Skeletal muscle satellite cell (primary cell): ENCODE measurements around the gene GHRH.

Source experiments
- H3K27me3 ChIP-seq: 2 replicates; pipeline ENCODE4 v1.7.0; 2013; ENCODE audit warnings: low read length; ENCODE audit not compliant: control insufficient read depth, insufficient read depth
- H3K36me3 ChIP-seq: 2 replicates; pipeline ENCODE4 v1.7.0; 2013; ENCODE audit warnings: mild to moderate bottlenecking, control low read depth, low read length; ENCODE audit not compliant: insufficient read depth
- H3K4me1 ChIP-seq: 2 replicates; pipeline ENCODE4 v1.7.0; 2013; ENCODE audit warnings: low read length; ENCODE audit not compliant: control insufficient read depth, insufficient read depth
- H3K4me2 ChIP-seq: 2 replicates; pipeline ENCODE4 v1.7.0; 2013; ENCODE audit warnings: mild to moderate bottlenecking, low read length
- H3K4me3 ChIP-seq: 2 replicates; pipeline ENCODE4 v1.7.0; 2013; ENCODE audit warnings: low read length
- H3K9ac ChIP-seq: 2 replicates; pipeline ENCODE4 v1.7.0; 2013; ENCODE audit warnings: mild to moderate bottlenecking, low read depth, low read length, moderate library complexity
- H3K9me3 ChIP-seq: replicated peaks from 2 replicates; pipeline ENCODE4 v1.7.0; 2013; ENCODE audit warnings: mild to moderate bottlenecking, control low read depth, low read length

GHRH gene

DNA sequence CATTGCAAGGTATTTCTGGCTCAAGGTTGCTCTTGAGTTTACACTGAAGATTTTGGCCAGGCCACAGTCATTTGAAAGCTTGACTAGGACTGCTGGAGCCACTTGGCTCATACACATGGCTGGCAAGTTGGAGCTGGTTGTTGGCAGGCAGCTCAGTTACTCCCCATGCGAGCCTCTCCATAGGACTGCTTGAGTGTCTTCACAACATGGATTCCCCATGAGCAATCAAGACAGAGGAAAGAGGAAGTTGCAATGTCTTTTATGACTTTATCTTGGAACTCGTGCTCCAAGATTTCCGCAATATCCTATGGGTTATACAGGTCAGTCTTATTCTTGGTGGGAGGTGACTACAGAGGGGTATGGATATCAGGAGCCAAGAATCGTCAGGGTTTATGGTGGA is 26.5 kb upstream of the GHRH start:
- Histone ChIP-seq H3K36me3 (peaks cover 4% of the 10 kb centered on the region), H3K4me3 (no peak overlapping the region), H3K4me1 (peaks cover 6% of the 10 kb centered on the region), H3K27me3 (peaks cover 2% of the 10 kb centered on the region), H3K4me2 (no peak overlapping the region), H3K9ac (no peak overlapping the region), H3K9me3 (no peaks in the 10 kb centered on the region)

DNA sequence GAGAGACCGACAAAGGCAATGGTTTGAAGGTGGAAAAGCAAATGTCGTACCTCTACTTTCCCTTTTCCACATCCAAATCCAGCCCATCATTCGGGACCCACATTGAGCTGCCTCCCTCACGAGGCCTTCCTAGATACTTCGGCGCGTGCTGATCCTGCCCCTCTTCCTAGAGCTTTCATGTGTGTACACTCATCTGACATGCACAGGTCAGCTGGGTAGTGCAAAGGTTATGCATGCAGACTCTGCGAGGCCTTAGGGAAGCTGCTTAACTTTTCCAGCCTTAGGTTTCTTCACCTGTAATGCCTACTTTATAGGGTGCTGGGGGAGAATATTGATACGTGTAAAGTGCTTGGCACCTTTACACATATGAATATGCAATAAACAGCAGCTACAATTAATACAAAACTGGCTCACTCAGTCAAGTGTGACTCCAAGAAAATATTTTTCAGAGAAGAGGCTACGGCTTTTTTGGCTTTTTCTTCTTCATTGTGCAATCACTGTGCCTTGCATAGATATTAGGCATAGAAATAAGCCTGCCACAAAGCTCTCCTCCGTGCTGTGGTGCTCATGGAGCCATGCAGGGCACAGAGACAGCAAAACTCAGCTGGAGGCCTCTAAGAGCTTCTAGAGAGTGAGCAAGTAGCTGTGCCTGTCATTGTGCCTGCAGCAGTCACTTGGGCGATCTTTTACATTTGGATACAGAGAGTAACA is 24.2 kb upstream of the GHRH start:
- H3K4me2 ChIP-seq: no peak overlapping the region
- no peaks in the 10 kb centered on the region for H3K36me3 ChIP-seq
- H3K4me1 ChIP-seq: peaks cover 2% of the 10 kb centered on the region
- peaks cover 2% of the 10 kb centered on the region for H3K27me3 ChIP-seq
- no peak overlapping the region for H3K4me3 ChIP-seq
- H3K9me3 ChIP-seq: no peaks in the 10 kb centered on the region
- no peak overlapping the region for H3K9ac ChIP-seq

DNA sequence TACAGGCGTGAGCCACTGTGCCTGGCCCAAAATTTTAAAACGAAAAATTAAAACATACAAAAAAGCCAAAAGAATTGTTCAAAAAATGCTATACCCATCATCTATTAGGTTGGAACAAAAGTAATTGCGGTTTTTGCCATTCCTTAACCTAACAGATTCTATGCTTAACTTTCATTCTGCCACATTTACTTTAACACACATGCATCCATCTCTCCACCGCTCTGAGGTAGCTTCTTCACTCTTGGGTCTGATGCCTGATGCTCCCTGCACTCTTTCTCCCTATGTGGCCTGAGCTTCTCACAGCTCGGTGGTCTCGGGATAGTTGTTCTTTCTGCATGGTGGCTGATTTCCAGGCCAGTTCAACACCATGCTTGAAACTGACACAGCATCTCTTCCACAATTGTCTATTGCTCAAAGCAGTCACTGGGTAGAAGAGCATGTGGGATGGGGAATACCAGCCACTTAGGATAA is 23.1 kb upstream of the GHRH start:
- no peaks in the 10 kb centered on the region for H3K4me1 ChIP-seq
- peaks cover 11% of the 10 kb centered on the region for H3K27me3 ChIP-seq

DNA sequence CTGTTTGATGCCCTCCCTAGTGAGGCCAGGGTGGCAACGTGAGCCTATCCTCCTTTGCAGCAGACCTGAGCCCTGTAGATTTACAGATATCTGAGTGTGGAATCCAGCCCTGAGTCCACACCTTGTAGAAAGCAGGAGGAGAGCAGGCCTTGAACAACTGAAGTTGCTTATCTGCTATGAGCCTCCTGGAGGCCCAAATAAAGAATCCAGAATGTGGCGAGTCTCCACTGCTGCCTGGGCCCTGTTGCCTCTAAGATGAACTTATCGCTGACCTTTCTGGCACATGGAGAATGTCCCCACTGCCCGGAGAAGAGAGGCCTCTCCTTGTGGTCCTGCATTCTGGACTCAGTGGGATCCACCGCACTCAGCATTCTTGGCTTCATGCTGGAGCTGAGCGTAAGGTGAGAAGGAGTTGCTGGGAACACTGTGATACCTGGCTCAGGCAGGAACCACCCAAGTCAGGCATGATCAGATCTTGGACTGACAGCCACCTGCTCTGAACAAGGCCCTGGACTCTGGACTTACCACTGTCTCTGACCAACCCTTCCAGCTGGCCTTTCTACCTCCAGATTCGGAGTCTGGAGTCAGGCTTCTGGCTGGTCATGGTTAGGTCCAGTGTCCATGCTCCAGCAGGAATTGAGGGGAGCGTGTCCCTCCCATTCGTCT is 22.0 kb upstream of the GHRH start:
- H3K4me2 ChIP-seq: no peak overlapping the region
- H3K4me3 ChIP-seq: no peak overlapping the region
- H3K9me3 ChIP-seq: no peaks in the 10 kb centered on the region
- H3K4me1 ChIP-seq: no peaks in the 10 kb centered on the region
- H3K36me3 ChIP-seq: no peaks in the 10 kb centered on the region
- H3K9ac ChIP-seq: no peak overlapping the region
- peaks cover 13% of the 10 kb centered on the region for H3K27me3 ChIP-seq

More for the DNA sequence above, 23.1 kb upstream of the GHRH start:
- Histone ChIP-seq H3K36me3 (no peaks in the 10 kb centered on the region), H3K4me3 (no peak overlapping the region), H3K9ac (no peak overlapping the region), H3K9me3 (no peaks in the 10 kb centered on the region), H3K4me2 (no peak overlapping the region)

DNA sequence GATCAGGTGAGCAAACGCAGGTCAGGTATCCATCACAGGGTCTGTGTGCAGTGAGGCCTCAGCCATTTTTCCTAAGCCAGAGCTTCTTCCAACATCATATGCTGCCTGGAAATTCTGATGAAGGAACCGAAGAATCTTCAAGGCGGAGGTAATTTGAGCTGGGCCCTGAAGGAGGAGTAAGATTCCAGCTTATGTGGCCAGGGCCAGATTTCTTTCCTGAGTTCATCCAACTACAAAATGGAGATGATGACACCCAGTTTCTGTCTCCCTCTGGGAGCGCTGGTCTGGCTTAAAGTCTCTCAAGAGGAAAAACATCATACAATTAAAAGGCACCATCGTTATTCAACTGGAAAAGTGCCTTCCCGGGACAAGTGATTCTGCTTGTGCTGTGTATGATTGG is 20.9 kb upstream of the GHRH start:
- Histone ChIP-seq H3K9me3 (no peaks in the 10 kb centered on the region), H3K4me2 (no peak overlapping the region), H3K4me1 (no peaks in the 10 kb centered on the region), H3K9ac (no peak overlapping the region), H3K36me3 (no peaks in the 10 kb centered on the region), H3K27me3 (peaks cover 13% of the 10 kb centered on the region), H3K4me3 (no peak overlapping the region)

DNA sequence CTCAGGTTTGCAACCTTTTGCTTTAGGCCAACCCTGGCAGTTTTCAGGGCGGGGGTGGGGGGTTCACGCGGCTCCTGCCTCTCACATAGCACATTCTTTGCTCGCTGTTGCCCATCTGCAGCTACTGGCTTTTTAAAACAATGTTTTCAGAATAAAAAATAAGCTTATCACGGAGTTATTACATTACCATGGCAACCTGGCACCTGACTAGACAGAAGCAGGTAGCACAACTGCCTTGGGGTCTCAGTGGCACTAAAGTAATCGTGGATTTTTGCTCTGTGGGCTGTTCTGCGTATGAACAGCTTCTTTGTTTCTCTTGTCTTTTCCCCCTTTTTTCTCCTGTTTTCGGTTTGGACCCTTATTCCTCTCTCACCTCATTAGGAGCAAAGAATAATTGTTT is 18.8 kb upstream of the GHRH start:
- H3K27me3 ChIP-seq: peaks cover 13% of the 10 kb centered on the region
- no peak overlapping the region for H3K4me3 ChIP-seq
- H3K9ac ChIP-seq: no peak overlapping the region
- no peaks in the 10 kb centered on the region for H3K36me3 ChIP-seq
- no peaks in the 10 kb centered on the region for H3K9me3 ChIP-seq
- no peak overlapping the region for H3K4me2 ChIP-seq
- peaks cover 7% of the 10 kb centered on the region for H3K4me1 ChIP-seq

DNA sequence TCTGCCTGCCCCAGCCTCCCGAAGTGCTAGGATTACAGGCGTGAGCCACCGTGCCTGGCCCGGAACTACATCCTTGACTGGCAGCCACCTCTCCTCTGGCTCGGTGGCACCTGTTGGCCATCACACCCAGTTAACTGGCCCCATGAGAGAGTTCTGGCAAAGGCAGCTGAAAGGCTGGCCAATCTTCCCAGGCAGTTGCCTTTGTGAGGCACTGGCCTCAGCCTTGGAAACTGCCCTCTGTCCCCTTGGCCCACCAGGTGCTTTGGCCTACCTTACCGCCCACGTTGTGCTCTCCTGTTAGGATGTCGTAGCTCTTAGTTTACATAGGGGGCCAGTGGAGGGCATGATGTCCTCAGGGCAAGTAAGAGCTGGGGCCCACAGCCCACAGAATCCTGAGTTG is 18.2 kb upstream of the GHRH start:
- H3K27me3 ChIP-seq: peaks cover 13% of the 10 kb centered on the region
- H3K4me3 ChIP-seq: no peak overlapping the region
- no peak overlapping the region for H3K9ac ChIP-seq
- H3K9me3 ChIP-seq: no peaks in the 10 kb centered on the region
- peaks cover 7% of the 10 kb centered on the region for H3K4me1 ChIP-seq
- no peak overlapping the region for H3K4me2 ChIP-seq
- H3K36me3 ChIP-seq: no peaks in the 10 kb centered on the region

DNA sequence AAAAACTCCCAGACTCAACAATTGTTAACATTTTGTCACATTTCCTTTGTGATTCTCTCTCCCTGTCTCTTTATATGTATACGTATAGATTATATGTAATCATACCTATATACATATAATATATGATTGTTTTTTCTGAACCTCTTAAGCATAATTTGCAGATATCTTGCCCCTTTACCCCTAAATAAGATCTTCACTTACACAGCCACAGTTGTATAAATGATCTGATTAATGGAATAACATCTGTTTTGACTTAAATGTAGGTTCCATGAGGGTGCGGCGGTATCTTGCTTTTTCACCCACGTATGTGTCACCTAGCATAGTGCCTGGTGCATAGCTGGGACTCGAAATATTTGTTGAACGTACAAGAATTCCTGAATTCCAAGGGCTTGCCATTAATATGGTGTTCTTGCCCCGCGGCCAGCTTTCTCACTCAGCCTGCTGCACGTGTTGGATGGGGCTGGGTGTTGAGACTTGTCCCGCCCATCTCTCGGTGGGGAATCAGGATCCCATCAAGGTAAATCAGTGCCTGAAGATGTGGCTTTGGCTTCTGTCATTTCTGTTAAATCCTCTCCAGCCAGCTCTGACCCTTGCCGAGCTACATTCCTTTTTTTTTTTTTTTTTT is 17.5 kb upstream of the GHRH start:
- Histone ChIP-seq H3K4me1 (peaks cover 7% of the 10 kb centered on the region), H3K9ac (no peak overlapping the region), H3K27me3 (peaks cover 13% of the 10 kb centered on the region), H3K4me3 (no peak overlapping the region), H3K9me3 (no peaks in the 10 kb centered on the region), H3K36me3 (no peaks in the 10 kb centered on the region), H3K4me2 (no peak overlapping the region)

DNA sequence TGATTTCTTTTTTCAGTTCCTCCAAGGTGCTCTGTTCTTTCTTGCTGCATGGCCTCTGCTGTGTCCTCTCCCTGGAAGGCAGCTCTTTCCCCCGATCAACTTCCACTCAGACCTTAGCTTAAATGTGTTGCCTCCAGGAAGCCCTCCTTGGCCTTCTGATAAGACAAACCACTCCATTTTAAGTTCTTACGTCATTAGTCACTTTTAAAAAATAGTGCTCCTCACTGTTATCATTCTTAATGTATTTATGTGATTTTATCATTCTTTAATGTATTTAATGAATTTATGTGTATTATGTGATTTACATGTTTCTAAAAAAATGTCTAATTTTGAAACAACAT is 15.6 kb upstream of the GHRH start:
- Histone ChIP-seq H3K4me1 (peaks cover 7% of the 10 kb centered on the region), H3K4me2 (peak overlapping the region; percentile 56)

DNA sequence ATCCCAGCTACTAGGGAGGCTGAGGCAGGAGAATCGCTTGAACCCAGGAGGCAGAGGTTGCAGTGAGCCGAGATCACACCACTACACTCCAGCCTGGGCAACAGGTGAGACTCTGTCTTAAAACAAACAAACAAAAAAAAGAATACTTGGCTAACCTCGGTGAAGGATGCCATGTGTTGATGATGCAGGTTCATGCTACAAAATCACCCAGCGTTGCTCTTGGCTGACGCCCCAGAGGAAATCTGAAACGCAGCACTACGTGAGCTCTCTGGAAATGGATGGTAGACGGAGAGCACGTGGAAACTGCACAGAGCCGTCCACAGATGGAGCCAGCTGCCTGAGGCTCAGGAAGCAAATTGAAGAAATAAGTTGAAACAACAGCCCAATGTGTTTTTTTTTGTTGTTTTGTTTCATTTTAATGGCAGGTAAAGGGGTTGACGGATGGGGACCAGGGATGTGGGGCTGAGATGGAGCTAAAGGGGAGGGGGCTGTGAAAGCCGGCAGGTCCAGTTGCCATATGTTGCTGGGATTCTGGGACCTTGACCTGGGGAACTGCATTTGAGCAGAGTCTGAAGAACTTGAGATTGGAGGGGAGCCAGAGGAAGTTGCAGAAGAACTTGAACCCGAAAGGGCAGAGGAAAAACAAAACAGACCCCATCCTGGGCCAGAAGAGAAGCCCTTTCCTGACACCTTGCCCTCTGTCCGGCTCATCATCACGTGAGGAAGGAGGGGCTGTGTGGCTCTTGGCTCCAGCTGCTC is 15.1 kb upstream of the GHRH start:
- Histone ChIP-seq H3K27me3 (peaks cover 11% of the 10 kb centered on the region), H3K4me3 (no peak overlapping the region), H3K9me3 (no peaks in the 10 kb centered on the region), H3K4me2 (peak overlapping the region; percentile 56), H3K9ac (peak overlapping the region; percentile 32), H3K4me1 (peaks cover 7% of the 10 kb centered on the region), H3K36me3 (no peaks in the 10 kb centered on the region)

More for the DNA sequence above, 15.6 kb upstream of the GHRH start:
- no peaks in the 10 kb centered on the region for H3K36me3 ChIP-seq
- no peaks in the 10 kb centered on the region for H3K9me3 ChIP-seq
- H3K9ac ChIP-seq: no peak overlapping the region
- no peak overlapping the region for H3K4me3 ChIP-seq
- H3K27me3 ChIP-seq: peaks cover 11% of the 10 kb centered on the region

DNA sequence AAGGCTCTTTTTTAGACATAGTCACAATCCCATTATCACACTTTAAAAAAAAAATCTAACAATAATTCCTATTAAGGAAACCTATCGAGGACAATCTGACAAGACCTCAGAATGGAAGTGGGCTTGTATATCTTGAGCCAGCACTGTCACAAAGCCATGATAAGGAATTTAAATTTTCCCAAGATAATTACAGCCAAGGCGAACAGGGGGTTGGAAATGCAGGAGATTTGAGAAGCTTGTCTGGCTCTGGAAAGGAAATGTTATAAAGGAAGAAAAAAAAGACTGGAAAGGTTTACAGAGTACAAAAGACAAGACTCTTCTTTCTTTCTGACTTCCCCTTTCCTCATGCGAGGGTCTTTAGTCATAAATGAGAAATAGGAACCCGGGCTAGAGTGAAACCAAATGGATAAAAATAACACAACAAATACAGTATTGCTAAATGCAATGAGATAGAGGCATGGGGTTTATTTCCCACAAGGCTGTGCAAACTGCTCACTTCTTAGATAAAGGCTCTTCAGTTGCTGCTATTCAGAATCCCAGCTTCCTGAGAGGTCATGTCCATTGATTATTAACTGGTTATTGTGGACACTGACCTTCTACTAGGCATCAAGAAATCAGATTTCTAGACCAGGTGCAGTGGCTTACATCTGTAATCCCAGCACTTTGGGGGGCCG is 13.4 kb upstream of the GHRH start:
- Histone ChIP-seq H3K4me3 (no peak overlapping the region), H3K9ac (no peak overlapping the region), H3K4me1 (peaks cover 8% of the 10 kb centered on the region), H3K9me3 (no peaks in the 10 kb centered on the region), H3K4me2 (no peak overlapping the region), H3K27me3 (peaks cover 4% of the 10 kb centered on the region), H3K36me3 (no peaks in the 10 kb centered on the region)
